Caco-2 (cell line): ENCODE results near the gene CHMP3. TPM values are rescaled to one million over a fixed set of nuclear protein-coding genes. Genes with fewer than 3 reads are reported as not detected.
"Not testable (repeated sequence)": the region's sequence is repeated elsewhere in the genome, so short reads cannot be mapped to it uniquely, and the experiment has no call there.

ENCODE experiments used
- BruUV-seq: library from RNA; stranded (reverse); fragments of 400-500 nt; replicated peaks from 2 replicates; lab custom pipeline; 2021; lab: Mats Ljungman, UMichigan
- CTCF ChIA-PET: fragments of 300-600 bp; sonication (Branson Sonifier 250); formaldehyde crosslinking; loops from one replicate; lab custom pipeline; 2022; ENCODE audit warnings: antibody characterized with exemption; lab: Charles Lee
- POLR2A ChIA-PET: fragments of 300-600 bp; sonication (Branson Sonifier 250); formaldehyde crosslinking; loops from one replicate; lab custom pipeline; 2022; ENCODE audit warnings: antibody characterized with exemption; lab: Charles Lee
- DNase-seq, 2 experiments: peaks; one replicate each; pipeline versions ENCODE4 v3.0.0 to v3.0.0-alpha.2; 2020 to 2022
- H3K27me3 ChIP-seq: replicated peaks from 2 replicates; pipeline ENCODE4 v1.6.0; 2011; ENCODE audit warnings: low read length; ENCODE audit not compliant: control insufficient read depth, insufficient read depth
- H3K36me3 ChIP-seq: 2 replicates; pipeline ENCODE4 v1.5.1; 2011; ENCODE audit warnings: low read length; ENCODE audit not compliant: control insufficient read depth, insufficient read depth
- H3K4me1 ChIP-seq: fragments of 250-450 bp; sonication (Bioruptor Pico); 2 replicates; pipeline ENCODE4 v1.5.1; 2020; ENCODE audit warnings: mild to moderate bottlenecking
- H3K4me3 ChIP-seq: 2 replicates; pipeline ENCODE4 v1.5.1; 2011; ENCODE audit warnings: low read depth, mild to moderate bottlenecking, control low read depth, low read length
- H3K9me3 ChIP-seq: fragments of 250-450 bp; sonication (Bioruptor Pico); 2 replicates; pipeline ENCODE4 v1.5.1; 2020; ENCODE audit warnings: mild to moderate bottlenecking, moderate library complexity
- H3K27ac Mint-ChIP-seq: one replicate; pipeline ENCODE4 v1.8.0; 2022; ENCODE audit warnings: mixed read lengths; ENCODE audit not compliant: unreplicated experiment
- H3K27me3 Mint-ChIP-seq: one replicate; pipeline ENCODE4 v1.8.0; 2022; ENCODE audit warnings: mixed read lengths; ENCODE audit not compliant: insufficient read depth, unreplicated experiment
- H3K36me3 Mint-ChIP-seq: one replicate; pipeline ENCODE4 v1.8.0; 2022; ENCODE audit warnings: mild to moderate bottlenecking, mixed read lengths; ENCODE audit not compliant: insufficient read depth, unreplicated experiment
- H3K4me1 Mint-ChIP-seq: one replicate; pipeline ENCODE4 v1.8.0; 2022; ENCODE audit warnings: low read depth, mixed read lengths; ENCODE audit not compliant: unreplicated experiment
- H3K4me3 Mint-ChIP-seq: one replicate; pipeline ENCODE4 v1.8.0; 2022; ENCODE audit warnings: mild to moderate bottlenecking, moderate library complexity, mixed read lengths; ENCODE audit not compliant: unreplicated experiment
- H3K9me3 Mint-ChIP-seq: one replicate; pipeline ENCODE4 v1.8.0; 2022; ENCODE audit warnings: mixed read lengths; ENCODE audit not compliant: unreplicated experiment
- CTCF ChIP-seq, 2 experiments: fragments of 200-600 bp in 1 of 2; IDR thresholded peaks; 1 replicate in 1 of 2; 2 replicates in 1 of 2; pipeline versions ENCODE4 v1.5.1 to v1.8.0; 2011 to 2022; ENCODE audit warnings: antibody characterized with exemption in 1 of 2, control low read depth in 1 of 2, inconsistent platforms in 1 of 2, low read depth in 1 of 2, low read length in 1 of 2, mild to moderate bottlenecking in 1 of 2, moderate library complexity in 1 of 2; ENCODE audit not compliant: insufficient read depth in 1 of 2, severe bottlenecking in 1 of 2, unreplicated experiment in 1 of 2
- intact Hi-C: fragments of 100-400 bp; cut with micrococcal nuclease; formaldehyde crosslinking; loops from one replicate; pipeline ENCODE4 v1.10.0; 2022; ENCODE audit not compliant: unreplicated experiment
- total RNA-seq: library from RNA; stranded (reverse); gene quantifications from 2 replicates; pipeline ENCODE4 v1.2.3, GENCODE V29; 2022

The CHMP3 gene
- total RNA-seq, 1 experiment from 2014 or later: 93.5 TPM

GRCh38 chr2:86593266-86593665 is 30.0 kb upstream of the CHMP3 start:
- Histone ChIP-seq H3K36me3 (no peaks in the 10 kb centered on the region), H3K9me3 (peaks cover 4% of the 10 kb centered on the region; the same call in 1 of the 2 replicates), H3K4me1 (no peaks in the 10 kb centered on the region), H3K27me3 (no peaks in the 10 kb centered on the region; the same call in 1 of the 2 replicates), H3K4me3 (no peak overlapping the region)
- Mint-ChIP-seq H3K4me1 (no peaks in the 10 kb centered on the region), H3K27ac (no peak overlapping the region), H3K27me3 (peaks cover 7% of the 10 kb centered on the region), H3K9me3 (no peaks in the 10 kb centered on the region), H3K36me3 (no peaks in the 10 kb centered on the region), H3K4me3 (no peak overlapping the region)
- no peak for TF ChIP-seq CTCF (IDR thresholded peaks at IDR 0.05; ENCODE audit: insufficient read depth in 1 of 2, low read depth in 1 of 2, low read length in 1 of 2, severe bottlenecking in 1 of 2, unreplicated experiment in 1 of 2)
- CTCF ChIA-PET: no interaction called here
- no TSS peak for BruUV-seq
- intact Hi-C loops: no loop called here
- no peak for DNase-seq
- POLR2A ChIA-PET: no interaction called here

- no peaks in the 10 kb centered on the region for H3K4me1 Mint-ChIP-seq
- no peaks in the 10 kb centered on the region for H3K9me3 Mint-ChIP-seq
- no TSS peak for BruUV-seq
- Histone ChIP-seq H3K9me3 (peaks cover 4% of the 10 kb centered on the region; the same call in 1 of the 2 replicates), H3K4me1 (no peaks in the 10 kb centered on the region), H3K36me3 (no peaks in the 10 kb centered on the region), H3K27me3 (no peaks in the 10 kb centered on the region; the same call in 1 of the 2 replicates), H3K4me3 (no peak overlapping the region)
- ChIA-PET POLR2A (no interaction called here), CTCF (no interaction called here)
- TF ChIP-seq CTCF (IDR thresholded peaks at IDR 0.05; ENCODE audit: insufficient read depth in 1 of 2, low read depth in 1 of 2, low read length in 1 of 2, severe bottlenecking in 1 of 2, unreplicated experiment in 1 of 2): no peak
- peaks cover 8% of the 10 kb centered on the region for H3K27me3 Mint-ChIP-seq
- no peaks in the 10 kb centered on the region for H3K36me3 Mint-ChIP-seq
- no peak overlapping the region for H3K4me3 Mint-ChIP-seq
- no peak for DNase-seq
- no peak overlapping the region for H3K27ac Mint-ChIP-seq
- intact Hi-C loops: no loop called here
Measured at GRCh38 chr2:86592547-86593230, 29.4 kb upstream of the CHMP3 start.

GRCh38 chr2:86589701-86590100 is 26.5 kb upstream of the CHMP3 start:
- H3K27me3 ChIP-seq, POLR2A ChIA-PET, CTCF ChIA-PET, H3K4me1 ChIP-seq, intact Hi-C loops, DNase-seq, H3K36me3 ChIP-seq, H3K4me1 Mint-ChIP-seq, H3K36me3 Mint-ChIP-seq, H3K9me3 ChIP-seq, H3K4me3 Mint-ChIP-seq, H3K4me3 ChIP-seq, BruUV-seq, H3K27ac Mint-ChIP-seq, H3K9me3 Mint-ChIP-seq: not testable (repeated sequence)
- peaks cover 14% of the 10 kb centered on the region for H3K27me3 Mint-ChIP-seq
